Breast epithelium (tissue), 3 donors: ENCODE results near the gene FAM151A.

ENCODE experiments used
- CTCF ChIP-seq, 3 donors: fragments of 450-650 bp; IDR thresholded peaks; one replicate each; pipeline ENCODE4 v1.5.1; 2016 to 2017; ENCODE audit warnings: antibody characterized with exemption in 3 of 3, mild to moderate bottlenecking in 3 of 3, moderate library complexity in 3 of 3
- POLR2A ChIP-seq: fragments of 450-650 bp; IDR thresholded peaks from one replicate; pipeline ENCODE4 v1.6.1; 2016; ENCODE audit warnings: antibody characterized with exemption, mild to moderate bottlenecking, moderate library complexity
- POLR2AphosphoS5 ChIP-seq, 3 donors: sonication (generic); formaldehyde crosslinking; IDR thresholded peaks; one replicate each; pipeline ENCODE4 v1.6.1; 2017; ENCODE audit warnings: antibody characterized with exemption in 3 of 3

GRCh38 chr1:54645806-54646676 lies 22.7 kb upstream of the FAM151A start:
- no peak for TF ChIP-seq CTCF (IDR thresholded peaks at IDR 0.05)
- no peak for TF ChIP-seq POLR2A
- TF ChIP-seq POLR2AphosphoS5 (IDR thresholded peaks at IDR 0.05): no peak
